ENCODE data around the gene OMA1. TPM values are rescaled to one million over a fixed set of nuclear protein-coding genes. Genes with fewer than 3 reads are reported as not detected.

OMA1 gene
- polyA plus RNA-seq, 3 donors = 11.2 to 24.5 (median 15.3) TPM

GRCh38 chr1:58500043-58500442 is 46.5 kb downstream of the OMA1 start:
- H3K9me3 Mint-ChIP-seq = peaks cover 0 to 1% (median 0%) of the 10 kb centered on the region in 7 donors
- H3K36me3 Mint-ChIP-seq = peaks cover 48 to 55% of the 10 kb centered on the region in 2 donors
- H3K27me3 Mint-ChIP-seq (ENCODE audit: low read depth in 3 of 3) = no peaks in the 10 kb centered on the region
- H3K4me1 Mint-ChIP-seq = peaks cover 13% of the 10 kb centered on the region
- no peak overlapping the region for H3K9ac ChIP-seq (ENCODE audit: insufficient read depth, low read length, poor library complexity, severe bottlenecking)
- no CpG with 5 or more reads among the region's 1 CpG for WGBS (ENCODE audit: insufficient coverage)
- peaks cover 6 to 9% of the 10 kb centered on the region in 2 donors for H3K4me1 ChIP-seq (ENCODE audit: control insufficient read depth in 1 of 2, insufficient read depth in 2 of 2, low read length in 2 of 2)
- no peaks in the 10 kb centered on the region for H3K27me3 ChIP-seq (ENCODE audit: control insufficient read depth in 2 of 2, insufficient read depth in 2 of 2, low read length in 2 of 2)
- no peaks in the 10 kb centered on the region for H4K20me1 ChIP-seq (ENCODE audit: insufficient read depth, low read length)
- DNase-seq = no peak
- TF ChIP-seq, protein P1, sequence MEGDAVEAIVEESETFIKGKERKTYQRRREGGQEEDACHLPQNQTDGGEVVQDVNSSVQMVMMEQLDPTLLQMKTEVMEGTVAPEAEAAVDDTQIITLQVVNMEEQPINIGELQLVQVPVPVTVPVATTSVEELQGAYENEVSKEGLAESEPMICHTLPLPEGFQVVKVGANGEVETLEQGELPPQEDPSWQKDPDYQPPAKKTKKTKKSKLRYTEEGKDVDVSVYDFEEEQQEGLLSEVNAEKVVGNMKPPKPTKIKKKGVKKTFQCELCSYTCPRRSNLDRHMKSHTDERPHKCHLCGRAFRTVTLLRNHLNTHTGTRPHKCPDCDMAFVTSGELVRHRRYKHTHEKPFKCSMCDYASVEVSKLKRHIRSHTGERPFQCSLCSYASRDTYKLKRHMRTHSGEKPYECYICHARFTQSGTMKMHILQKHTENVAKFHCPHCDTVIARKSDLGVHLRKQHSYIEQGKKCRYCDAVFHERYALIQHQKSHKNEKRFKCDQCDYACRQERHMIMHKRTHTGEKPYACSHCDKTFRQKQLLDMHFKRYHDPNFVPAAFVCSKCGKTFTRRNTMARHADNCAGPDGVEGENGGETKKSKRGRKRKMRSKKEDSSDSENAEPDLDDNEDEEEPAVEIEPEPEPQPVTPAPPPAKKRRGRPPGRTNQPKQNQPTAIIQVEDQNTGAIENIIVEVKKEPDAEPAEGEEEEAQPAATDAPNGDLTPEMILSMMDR (IDR thresholded peaks at IDR 0.05) = no peak
- intact Hi-C loops (cut with micrococcal nuclease) = no loop called here
- no peaks in the 10 kb centered on the region for H3K9me3 ChIP-seq (replicated peaks in 1 of 2; ENCODE audit: control insufficient read depth in 1 of 2, insufficient read depth in 1 of 2, low read length in 2 of 2)
- H2AFZ ChIP-seq (ENCODE audit: insufficient read depth, low read depth, low read length, poor library complexity, severe bottlenecking) = no peak overlapping the region
- no peaks in the 10 kb centered on the region for H3K79me2 ChIP-seq (ENCODE audit: insufficient read depth, low read length)
- H3K4me2 ChIP-seq (replicated peaks; ENCODE audit: extremely low read depth, low read length, poor library complexity, severe bottlenecking) = no peak overlapping the region
- H3K4me3 ChIP-seq (replicated peaks in 1 of 3; ENCODE audit: low read depth in 2 of 3, low read length in 3 of 3) = no peak overlapping the region
- H3K4me3 Mint-ChIP-seq = no peak overlapping the region
- H3K27ac ChIP-seq (ENCODE audit: low read depth in 1 of 2, low read length in 2 of 2) = no peak overlapping the region
- peaks cover 10 to 49% of the 10 kb centered on the region in 2 donors for H3K36me3 ChIP-seq (replicated peaks in 1 of 2; ENCODE audit: control insufficient read depth in 1 of 2, insufficient read depth in 2 of 2, low read length in 2 of 2)
- no peak overlapping the region for H3K27ac Mint-ChIP-seq

GRCh38 chr1:58497499-58497898 is 49.0 kb downstream of the OMA1 start:
- Histone ChIP-seq H3K9me3 (replicated peaks in 1 of 2; ENCODE audit: control insufficient read depth in 1 of 2, insufficient read depth in 1 of 2, low read length in 2 of 2) (no peaks in the 10 kb centered on the region), H2AFZ (ENCODE audit: insufficient read depth, low read depth, low read length, poor library complexity, severe bottlenecking) (no peak overlapping the region), H3K4me1 (ENCODE audit: control insufficient read depth in 1 of 2, insufficient read depth in 2 of 2, low read length in 2 of 2) (peaks cover 6 to 9% of the 10 kb centered on the region in 2 donors), H3K4me3 (replicated peaks in 1 of 3; ENCODE audit: low read depth in 2 of 3, low read length in 3 of 3) (no peak overlapping the region), H3K9ac (ENCODE audit: insufficient read depth, low read length, poor library complexity, severe bottlenecking) (no peak overlapping the region), H4K20me1 (ENCODE audit: insufficient read depth, low read length) (no peaks in the 10 kb centered on the region), H3K27ac (ENCODE audit: low read depth in 1 of 2, low read length in 2 of 2) (peak overlapping the region in 1 of 2 donors; percentile 58), H3K4me2 (replicated peaks; ENCODE audit: extremely low read depth, low read length, poor library complexity, severe bottlenecking) (peak overlapping the region; percentile 11), H3K36me3 (replicated peaks in 1 of 2; ENCODE audit: control insufficient read depth in 1 of 2, insufficient read depth in 2 of 2, low read length in 2 of 2) (peaks cover 0 to 25% of the 10 kb centered on the region in 2 donors), H3K27me3 (ENCODE audit: control insufficient read depth in 2 of 2, insufficient read depth in 2 of 2, low read length in 2 of 2) (no peaks in the 10 kb centered on the region), H3K79me2 (ENCODE audit: insufficient read depth, low read length) (no peaks in the 10 kb centered on the region)
- intact Hi-C loops (cut with micrococcal nuclease) = no loop called here
- peaks cover 28 to 39% of the 10 kb centered on the region in 2 donors for H3K36me3 Mint-ChIP-seq
- no peaks in the 10 kb centered on the region for H3K27me3 Mint-ChIP-seq (ENCODE audit: low read depth in 3 of 3)
- peak; percentile 2 to 21 (median 10) for DNase-seq
- H3K4me3 Mint-ChIP-seq = no peak overlapping the region
- WGBS (ENCODE audit: insufficient coverage) = 40% methylated on average over 1 of the region's 4 CpGs
- peak overlapping the region in 5 of 7 donors; percentile 30 to 76 (median 61) for H3K27ac Mint-ChIP-seq
- H3K4me1 Mint-ChIP-seq = peaks cover 13% of the 10 kb centered on the region
- H3K9me3 Mint-ChIP-seq = peaks cover 0 to 3% (median 0%) of the 10 kb centered on the region in 7 donors
- TF ChIP-seq, protein P1 (IDR thresholded peaks at IDR 0.05) = no peak
